ENCODE measurements around the gene PAPSS2. TPM values are rescaled to one million over a fixed set of nuclear protein-coding genes. Genes with fewer than 3 reads are reported as not detected.

PAPSS2 gene
- total RNA-seq, 1 experiment from 2014 or later: 14.6 TPM

- no peaks in the 10 kb centered on the region for H3K9me3 ChIP-seq (ENCODE audit: control insufficient read depth in 1 of 2, insufficient read depth in 1 of 2, low read depth in 1 of 2, low read length in 2 of 2)
- POLR2A ChIA-PET: no interaction called here
- no peak for DNase-seq (ENCODE audit: low read depth, low spot score)
- CTCF ChIA-PET: no interaction called here
- H3K36me3 ChIP-seq (ENCODE audit: control insufficient read depth in 1 of 2, insufficient read depth in 2 of 2, low read length in 2 of 2): no peaks in the 10 kb centered on the region
- H4K20me1 ChIP-seq (ENCODE audit: insufficient read depth): no peaks in the 10 kb centered on the region
- H3K79me2 ChIP-seq (ENCODE audit: insufficient read depth, low read length): no peaks in the 10 kb centered on the region
- ATAC-seq: no peak
- no peaks in the 10 kb centered on the region for H3K9me2 ChIP-seq (ENCODE audit: insufficient read depth)
- H3K4me1 ChIP-seq (ENCODE audit: control insufficient read depth in 1 of 2, insufficient read depth in 2 of 2, low read length in 2 of 2): no peaks in the 10 kb centered on the region
- H3K9ac ChIP-seq (ENCODE audit: low read length): no peak overlapping the region
- H3K4me3 ChIP-seq (replicated peaks in 1 of 2; ENCODE audit: low read depth in 1 of 2, low read length in 2 of 2): no peak overlapping the region
- TF ChIP-seq ATF3 (IDR thresholded peaks at IDR 0.05) (no peak), ZBTB33 (IDR thresholded peaks at IDR 0.05; ENCODE audit: extremely low read depth, insufficient replicate concordance, low read length) (no peak), YY1 (IDR thresholded peaks at IDR 0.05; ENCODE audit: extremely low read depth, insufficient replicate concordance, low read depth, low read length) (no peak), CTCF (IDR thresholded peaks at IDR 0.05 in 2 of 3, conservative IDR thresholded peaks at IDR 0.05 in 1 of 3; ENCODE audit: borderline replicate concordance in 1 of 3, insufficient read depth in 1 of 3, low read depth in 2 of 3, low read length in 2 of 3) (no peak), POLR2A (IDR thresholded peaks at IDR 0.05; ENCODE audit: borderline replicate concordance, extremely low read depth, insufficient read depth, insufficient read length) (no peak), CEBPB (IDR thresholded peaks at IDR 0.05; ENCODE audit: low read depth) (no peak), ZNF274 (IDR thresholded peaks at IDR 0.05; ENCODE audit: low read depth, low read length) (no peak), REST (IDR thresholded peaks at IDR 0.05; ENCODE audit: low read depth) (no peak), EZH2 (IDR thresholded peaks at IDR 0.05) (no peak), TCF7L2 (IDR thresholded peaks at IDR 0.05; ENCODE audit: borderline replicate concordance, extremely low read depth, insufficient read depth, insufficient read length) (no peak)
- RAD21 ChIA-PET (ENCODE audit: low non-redundant PET in 1 of 2, low total read pairs in 2 of 2, uncharacterized antibody in 2 of 2, unreplicated experiment in 2 of 2): no interaction called here
- H3K4me2 ChIP-seq (ENCODE audit: low read length): no peak overlapping the region
- H2AFZ ChIP-seq (ENCODE audit: low read depth, low read length, poor library complexity, severe bottlenecking): no peak overlapping the region
- no peaks in the 10 kb centered on the region for H3K27me3 ChIP-seq (ENCODE audit: insufficient read depth, low read length)
- no TSS peak for BruUV-seq (replicated peaks)
- intact Hi-C loops (cut with micrococcal nuclease): no loop called here
- no peak overlapping the region for H3K27ac ChIP-seq (ENCODE audit: low read depth, low read length)
Observed at GRCh38 chr10:87712913-87713616, 53.4 kb downstream of the PAPSS2 start.
